Astrocyte (in vitro differentiated cells and primary cell): ENCODE results near the gene CEP104. TPM values are rescaled to one million over a fixed set of nuclear protein-coding genes. Genes with fewer than 3 reads are reported as not detected.

Experiments used
- DNase-seq: peaks from one replicate; pipeline ENCODE4 v3.0.0-alpha.2; 2010; ENCODE audit warnings: low read depth
- FAIRE-seq: peaks from 2 replicates; lab custom pipeline; 2011; peaks lifted over from hg19 to GRCh38; lab: Jason Lieb, UNC
- H2AFZ ChIP-seq: 2 replicates; pipeline ENCODE4 v1.6.0; 2012; ENCODE audit warnings: low read depth, low read length, inconsistent platforms
- H3K27ac ChIP-seq: 2 replicates; pipeline ENCODE4 v1.5.1; 2011; ENCODE audit warnings: low read depth, low read length, inconsistent platforms
- H3K27me3 ChIP-seq: 2 replicates; pipeline ENCODE4 v1.6.0; 2011; ENCODE audit warnings: low read length, inconsistent platforms; ENCODE audit not compliant: insufficient read depth
- H3K36me3 ChIP-seq: 2 replicates; pipeline ENCODE4 v1.5.1; 2011; ENCODE audit warnings: low read length, inconsistent platforms; ENCODE audit not compliant: insufficient read depth
- H3K4me1 ChIP-seq: 2 replicates; pipeline ENCODE4 v1.5.1; 2011; ENCODE audit warnings: low read length, inconsistent platforms; ENCODE audit not compliant: insufficient read depth
- H3K4me2 ChIP-seq: 2 replicates; pipeline ENCODE4 v1.6.0; 2012; ENCODE audit warnings: low read length, inconsistent platforms
- H3K4me3 ChIP-seq: 2 replicates; pipeline ENCODE4 v1.5.1; 2011; ENCODE audit warnings: low read depth, mild to moderate bottlenecking, low read length, inconsistent platforms; ENCODE audit not compliant: insufficient read depth
- H3K79me2 ChIP-seq: 2 replicates; pipeline ENCODE4 v1.6.0; 2012; ENCODE audit warnings: mild to moderate bottlenecking, low read length, inconsistent platforms; ENCODE audit not compliant: insufficient read depth
- H3K9ac ChIP-seq: 2 replicates; pipeline ENCODE4 v1.6.0; 2012; ENCODE audit warnings: mild to moderate bottlenecking, low read length, inconsistent platforms
- H3K9me3 ChIP-seq: 2 replicates; pipeline ENCODE4 v1.5.1; 2012; ENCODE audit warnings: low read depth, mild to moderate bottlenecking, low read length, inconsistent platforms; ENCODE audit not compliant: insufficient read depth
- H4K20me1 ChIP-seq: 2 replicates; pipeline ENCODE4 v1.6.0; 2012; ENCODE audit warnings: low read length, inconsistent platforms; ENCODE audit not compliant: insufficient read depth
- H3K27ac Mint-ChIP-seq: one replicate; pipeline ENCODE4 v1.8.0; 2021; ENCODE audit warnings: mild to moderate bottlenecking, mixed read lengths; ENCODE audit not compliant: unreplicated experiment
- H3K27me3 Mint-ChIP-seq: one replicate; pipeline ENCODE4 v1.8.0; 2021; ENCODE audit warnings: low read depth, mixed read lengths; ENCODE audit not compliant: unreplicated experiment
- H3K36me3 Mint-ChIP-seq: one replicate; pipeline ENCODE4 v1.8.0; 2021; ENCODE audit warnings: low read depth, mixed read lengths; ENCODE audit not compliant: unreplicated experiment
- H3K4me1 Mint-ChIP-seq: one replicate; pipeline ENCODE4 v1.8.0; 2021; ENCODE audit warnings: low read depth, mixed read lengths; ENCODE audit not compliant: unreplicated experiment
- H3K4me3 Mint-ChIP-seq: one replicate; pipeline ENCODE4 v1.8.0; 2021; ENCODE audit warnings: mild to moderate bottlenecking, moderate library complexity, mixed read lengths; ENCODE audit not compliant: unreplicated experiment
- H3K9me3 Mint-ChIP-seq: one replicate; pipeline ENCODE4 v1.8.0; 2021; ENCODE audit warnings: mild to moderate bottlenecking, mixed read lengths; ENCODE audit not compliant: unreplicated experiment
- CTCF ChIP-seq: IDR thresholded peaks from 2 replicates; pipeline ENCODE4 v1.5.1; 2011; ENCODE audit warnings: low read depth, mild to moderate bottlenecking, inconsistent platforms, low read length, moderate library complexity; ENCODE audit not compliant: insufficient read depth
- EZH2 ChIP-seq: IDR thresholded peaks from 2 replicates; pipeline ENCODE4 v1.6.1; 2012; ENCODE audit warnings: mild to moderate bottlenecking, low read length, inconsistent platforms; ENCODE audit not compliant: insufficient read depth
- total RNA-seq: library from RNA; stranded (reverse); gene quantifications from 2 replicates; pipeline ENCODE4 v1.2.1, GENCODE V29; 2021

Gene CEP104
- total RNA-seq, 1 donor from 2014 or later, result 43.6 TPM

GRCh38 chr1:3896396-3897000 lies 39.5 kb upstream of the CEP104 start:
- peaks cover 5% of the 10 kb centered on the region for H3K4me1 ChIP-seq
- Mint-ChIP-seq H3K4me3 (no peak overlapping the region), H3K9me3 (peaks cover 6% of the 10 kb centered on the region), H3K36me3 (peaks cover 7% of the 10 kb centered on the region), H3K27me3 (no peaks in the 10 kb centered on the region), H3K4me1 (peaks cover 20% of the 10 kb centered on the region), H3K27ac (no peak overlapping the region)
- H3K9me3 ChIP-seq, result no peaks in the 10 kb centered on the region
- H3K27me3 ChIP-seq, result no peaks in the 10 kb centered on the region
- DNase-seq (no peak), FAIRE-seq (no peak)
- peaks cover 52% of the 10 kb centered on the region for H4K20me1 ChIP-seq
- H3K4me3 ChIP-seq, result no peak overlapping the region
- H3K4me2 ChIP-seq, result no peak overlapping the region
- TF ChIP-seq CTCF (no peak), EZH2 (no peak)
- H3K27ac ChIP-seq, result no peak overlapping the region
- no peak overlapping the region for H3K9ac ChIP-seq
- H2AFZ ChIP-seq, result no peak overlapping the region
- H3K36me3 ChIP-seq, result no peaks in the 10 kb centered on the region
- H3K79me2 ChIP-seq, result peaks cover 77% of the 10 kb centered on the region

- Mint-ChIP-seq H3K36me3 (peaks cover 8% of the 10 kb centered on the region), H3K27ac (no peak overlapping the region), H3K4me3 (no peak overlapping the region), H3K27me3 (no peaks in the 10 kb centered on the region), H3K9me3 (peaks cover 6% of the 10 kb centered on the region), H3K4me1 (peaks cover 20% of the 10 kb centered on the region)
- Histone ChIP-seq H3K9ac (no peak overlapping the region), H3K79me2 (peaks cover 82% of the 10 kb centered on the region), H3K4me3 (no peak overlapping the region), H3K27ac (no peak overlapping the region), H2AFZ (no peak overlapping the region), H3K4me1 (peaks cover 5% of the 10 kb centered on the region), H3K36me3 (peaks cover 2% of the 10 kb centered on the region), H3K9me3 (no peaks in the 10 kb centered on the region), H4K20me1 (peaks cover 55% of the 10 kb centered on the region), H3K27me3 (no peaks in the 10 kb centered on the region), H3K4me2 (no peak overlapping the region)
- TF ChIP-seq CTCF, result no peak
- no peak for TF ChIP-seq EZH2
- DNase-seq (no peak), FAIRE-seq (no peak)
Observed at GRCh38 chr1:3895951-3896325, 38.9 kb upstream of the CEP104 start.

- H3K4me3 ChIP-seq, result no peak overlapping the region
- Mint-ChIP-seq H3K4me1 (peaks cover 20% of the 10 kb centered on the region), H3K27ac (no peak overlapping the region), H3K9me3 (peaks cover 6% of the 10 kb centered on the region), H3K36me3 (peaks cover 13% of the 10 kb centered on the region), H3K4me3 (no peak overlapping the region), H3K27me3 (no peaks in the 10 kb centered on the region)
- peaks cover 5% of the 10 kb centered on the region for H3K4me1 ChIP-seq
- TF ChIP-seq EZH2 (no peak), CTCF (no peak)
- no peaks in the 10 kb centered on the region for H3K27me3 ChIP-seq
- no peak for FAIRE-seq
- no peak overlapping the region for H2AFZ ChIP-seq
- H3K36me3 ChIP-seq, result peaks cover 7% of the 10 kb centered on the region
- H3K9me3 ChIP-seq, result no peaks in the 10 kb centered on the region
- no peak overlapping the region for H3K4me2 ChIP-seq
- H3K27ac ChIP-seq, result no peak overlapping the region
- peaks cover 82% of the 10 kb centered on the region for H3K79me2 ChIP-seq
- H4K20me1 ChIP-seq, result peaks cover 55% of the 10 kb centered on the region
- DNase-seq, result peak; percentile 29
- no peak overlapping the region for H3K9ac ChIP-seq
Observed at GRCh38 chr1:3895279-3895950, 38.4 kb upstream of the CEP104 start.
